ENCODE measurements around the gene SOCS1.

The SOCS1 gene

DNA sequence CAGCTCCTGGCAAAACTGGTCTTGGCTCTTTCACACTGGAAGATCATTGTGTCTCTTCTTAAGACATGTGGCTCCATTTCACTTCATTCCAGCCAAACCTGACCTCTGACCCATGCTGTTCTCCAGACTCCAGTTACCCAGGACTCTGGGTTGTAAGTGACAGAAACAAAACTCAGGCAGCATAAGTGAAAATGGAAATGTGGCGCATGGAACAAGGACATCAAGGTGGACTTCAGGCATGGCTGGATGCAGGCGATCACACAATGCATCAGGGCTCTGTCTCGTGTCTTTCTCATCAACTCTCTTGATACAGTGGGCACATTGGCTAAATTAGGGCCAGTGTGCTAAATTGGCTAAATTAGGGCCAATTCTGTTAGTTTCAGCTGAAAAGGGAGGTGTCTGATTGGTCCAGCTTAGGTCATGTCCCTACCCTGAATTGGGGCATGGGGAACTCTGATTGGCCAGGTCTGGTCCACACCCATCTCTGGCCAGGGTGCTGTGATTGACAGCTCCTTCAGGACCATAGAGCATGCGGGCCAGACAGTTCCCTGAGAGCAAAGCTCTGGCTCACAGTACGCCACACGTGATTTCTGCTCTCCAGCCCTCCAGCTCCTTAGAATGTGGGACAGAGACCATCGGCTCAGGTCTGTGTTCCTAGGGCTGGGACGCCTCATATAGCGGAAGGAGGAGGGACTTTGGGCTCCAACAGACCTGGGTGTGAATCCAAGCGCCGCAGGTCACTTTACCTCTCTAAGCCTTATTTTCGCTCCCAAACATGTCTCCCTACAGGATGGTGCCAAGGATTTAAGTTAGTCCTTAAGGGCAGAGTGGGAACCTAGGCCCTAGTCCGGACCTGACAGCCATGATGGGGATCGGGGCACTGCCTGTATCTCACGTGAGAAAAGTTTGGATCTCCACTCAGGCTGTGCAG lies 17.5 kb downstream of the SOCS1 start:
- TF ChIP-seq POLR2AphosphoS5 (IDR thresholded peaks at IDR 0.05; ENCODE audit: low read depth, low read length): no peak
- DNase-seq (ENCODE audit: insufficient read length) (no peak), FAIRE-seq (no peak)

DNA sequence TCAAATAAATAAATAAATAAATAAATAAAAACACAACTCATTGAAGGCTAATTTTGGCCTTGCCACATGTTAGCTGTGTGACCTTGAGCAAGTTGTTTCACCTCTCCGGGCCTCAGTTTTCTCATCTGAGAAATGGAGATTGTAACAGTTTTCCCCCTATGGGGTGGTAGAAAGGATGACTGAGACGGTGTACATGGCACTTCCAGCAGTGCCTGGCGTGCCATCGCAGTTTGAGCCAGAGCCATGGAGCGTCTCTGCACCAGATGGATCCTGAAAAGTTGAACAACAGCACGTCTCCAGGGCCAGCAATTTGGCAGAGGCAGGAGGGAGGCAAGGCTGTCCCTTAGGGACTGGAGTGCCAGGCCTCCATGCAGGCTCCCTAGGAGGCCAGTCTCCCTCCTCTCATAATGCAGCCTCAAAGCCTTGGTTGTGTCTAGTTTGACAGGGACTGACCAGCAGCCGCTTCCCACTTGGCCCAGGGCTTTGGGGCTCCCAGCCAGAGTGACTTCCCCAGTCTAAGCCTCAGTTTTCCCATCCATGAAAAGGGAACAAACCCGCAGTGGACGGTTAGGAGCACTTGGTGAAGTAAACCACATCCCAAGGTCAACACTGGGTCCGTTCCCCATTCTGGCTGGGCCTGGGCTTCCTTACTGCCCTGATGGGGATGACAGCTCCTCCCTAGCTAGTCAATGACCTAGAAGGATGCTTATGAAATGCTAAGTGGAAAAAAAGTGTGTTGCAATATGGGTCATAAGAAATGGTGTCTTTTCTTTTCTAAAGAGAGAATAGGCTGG lies 19.3 kb downstream of the SOCS1 start:
- TF ChIP-seq TAF1 (IDR thresholded peaks at IDR 0.05; ENCODE audit: borderline replicate concordance, low read depth, low read length) (no peak), POLR2AphosphoS5 (IDR thresholded peaks at IDR 0.05; ENCODE audit: low read depth, low read length) (no peak), POLR2A (IDR thresholded peaks at IDR 0.05; ENCODE audit: low read depth, low read length) (no peak)
- DNase-seq (ENCODE audit: insufficient read length): no peak
- no peak for FAIRE-seq

DNA sequence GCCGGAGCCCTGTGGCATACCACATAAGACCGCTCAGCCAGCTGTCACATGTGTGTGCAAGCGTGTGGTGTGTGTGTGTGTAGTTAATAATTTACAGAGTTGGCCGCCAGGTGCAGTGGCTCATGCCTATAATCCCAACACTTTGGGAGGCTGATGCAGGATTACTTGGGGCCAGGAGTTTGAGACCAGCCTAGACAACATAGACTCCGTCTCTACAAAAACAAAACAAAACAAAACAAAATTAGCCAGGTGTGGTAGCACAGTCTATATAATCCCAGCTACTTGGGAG lies 20.4 kb downstream of the SOCS1 start:
- FAIRE-seq: no peak
- DNase-seq (ENCODE audit: insufficient read length): no peak
- no peak for TF ChIP-seq TAF1 (IDR thresholded peaks at IDR 0.05; ENCODE audit: borderline replicate concordance, low read depth, low read length)

DNA sequence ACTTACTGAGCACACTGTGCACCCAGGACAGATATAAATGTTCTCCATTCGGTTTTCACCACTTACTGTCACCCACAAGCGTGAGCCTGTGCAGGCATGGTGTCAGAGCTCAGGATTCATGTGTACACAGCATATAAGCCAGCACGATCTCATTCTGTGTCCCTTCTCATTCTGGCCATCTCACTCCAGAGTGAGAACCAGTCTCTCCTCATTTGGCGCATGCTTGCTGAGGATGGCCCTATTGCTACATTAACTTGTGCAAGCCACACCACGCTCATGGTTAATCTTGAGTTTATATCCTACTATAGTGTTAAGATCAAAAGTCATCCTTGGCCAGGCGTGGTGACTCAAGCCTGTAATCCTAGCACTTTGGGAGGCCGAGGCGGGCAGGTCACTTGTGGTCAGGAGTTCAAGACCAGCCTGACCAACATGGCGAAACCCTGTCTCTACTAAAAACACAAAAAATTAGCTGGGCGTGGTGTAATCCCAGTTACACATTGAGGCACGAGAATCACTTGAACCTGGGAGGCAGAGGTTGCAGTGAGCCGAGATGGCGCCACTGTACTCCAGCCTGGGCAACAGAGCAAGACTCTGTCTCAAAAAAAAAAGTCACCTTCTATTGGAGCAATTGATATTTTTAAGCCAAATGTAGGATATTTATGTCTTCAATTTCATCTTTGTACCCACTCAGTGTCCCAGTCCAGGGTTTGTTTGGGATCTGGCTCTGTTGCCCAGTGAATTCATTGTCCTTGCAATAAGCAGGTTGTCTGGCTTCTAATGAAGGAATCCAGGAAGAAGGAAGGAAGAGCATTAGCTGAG lies 20.9 kb downstream of the SOCS1 start:
- no peak for FAIRE-seq
- TF ChIP-seq TAF1 (IDR thresholded peaks at IDR 0.05; ENCODE audit: borderline replicate concordance, low read depth, low read length) (no peak), POLR2AphosphoS5 (IDR thresholded peaks at IDR 0.05; ENCODE audit: low read depth, low read length) (no peak), POLR2A (IDR thresholded peaks at IDR 0.05; ENCODE audit: low read depth, low read length) (no peak)
- no peak for DNase-seq (ENCODE audit: insufficient read length)

DNA sequence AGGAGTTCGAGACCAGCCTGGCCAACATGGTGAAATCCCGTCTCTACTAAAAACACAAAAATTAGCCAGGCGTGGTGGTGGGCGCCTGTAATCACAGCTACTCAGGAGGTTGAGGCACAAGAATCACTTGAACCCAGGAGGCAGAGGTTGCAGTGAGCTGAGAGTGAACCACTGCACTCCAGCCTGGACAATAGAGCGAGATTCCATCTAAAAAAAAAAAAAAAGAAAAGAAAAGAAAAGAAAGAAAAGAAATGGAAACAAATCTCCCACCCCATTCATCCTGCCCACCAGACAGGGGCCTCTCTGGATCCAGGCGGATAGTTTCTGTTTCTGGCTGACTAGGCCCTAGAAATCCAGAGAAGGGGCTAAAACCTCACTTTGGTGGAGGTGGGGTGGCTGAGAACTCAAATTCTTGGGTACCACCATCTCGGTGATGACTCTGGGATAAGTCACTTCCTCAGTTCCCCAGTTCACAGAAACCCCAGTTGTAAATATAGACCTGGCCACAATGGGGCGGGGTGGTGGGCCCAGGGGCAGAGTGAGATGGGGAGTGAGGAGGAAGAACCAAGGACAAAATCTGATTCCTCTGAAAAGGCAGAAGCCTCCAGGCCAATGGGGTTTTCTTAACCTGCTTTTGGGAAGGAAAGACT lies 22.2 kb downstream of the SOCS1 start:
- DNase-seq (ENCODE audit: insufficient read length) (no peak), FAIRE-seq (no peak)
- TF ChIP-seq POLR2AphosphoS5 (IDR thresholded peaks at IDR 0.05; ENCODE audit: low read depth, low read length) (no peak), TAF1 (IDR thresholded peaks at IDR 0.05; ENCODE audit: borderline replicate concordance, low read depth, low read length) (no peak), POLR2A (IDR thresholded peaks at IDR 0.05; ENCODE audit: low read depth, low read length) (no peak)

DNA sequence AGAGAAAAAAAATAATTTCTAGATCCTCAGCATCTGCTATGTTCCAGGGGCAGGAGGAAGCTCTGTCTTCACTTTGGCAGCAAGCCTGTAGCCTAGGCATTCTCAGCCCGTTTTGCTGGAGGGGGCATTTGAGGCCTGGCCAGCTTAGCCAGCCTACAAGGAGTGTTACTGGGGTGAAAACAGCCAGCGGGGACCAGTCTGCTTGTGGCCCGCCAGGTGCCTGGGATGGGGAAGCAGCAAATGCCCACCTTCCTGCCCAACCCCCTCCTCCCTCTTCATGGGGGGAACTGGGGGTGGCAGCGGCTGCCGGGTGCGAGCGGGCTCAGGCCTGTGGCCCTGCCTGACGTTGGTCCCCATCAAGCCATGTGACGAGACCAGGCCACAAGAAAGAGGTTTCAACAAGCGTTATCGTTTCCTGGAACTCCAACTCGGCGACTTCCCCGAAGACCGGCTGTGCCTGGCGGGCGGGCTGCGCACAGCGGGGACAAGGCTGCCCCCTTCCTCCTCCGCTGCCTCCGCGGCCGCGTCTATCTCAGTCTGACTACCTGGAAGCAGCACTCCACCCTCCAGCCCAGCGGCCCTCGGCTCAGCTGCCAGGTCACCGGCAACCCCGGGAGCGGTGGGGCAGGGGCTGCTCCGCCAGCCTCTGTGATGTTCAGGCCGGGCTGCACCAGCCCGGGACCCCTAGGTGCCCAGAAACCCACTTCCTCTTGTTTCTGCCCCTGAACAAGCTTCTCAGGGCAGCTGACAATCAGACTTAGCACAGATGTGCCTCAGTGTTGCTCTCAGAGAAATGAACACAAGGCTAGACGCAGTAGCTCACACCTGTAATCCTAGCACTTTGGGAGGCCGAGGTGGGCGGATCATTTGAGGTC lies 22.9 kb downstream of the SOCS1 start:
- peak; percentile 80 for FAIRE-seq
- TF ChIP-seq POLR2AphosphoS5 (IDR thresholded peaks at IDR 0.05; ENCODE audit: low read depth, low read length): no peak
- peak; percentile 47; the same call in 1 of the 2 replicates for TF ChIP-seq POLR2A (IDR thresholded peaks at IDR 0.05; ENCODE audit: low read depth, low read length)
- DNase-seq (ENCODE audit: insufficient read length): peak; percentile 63

DNA sequence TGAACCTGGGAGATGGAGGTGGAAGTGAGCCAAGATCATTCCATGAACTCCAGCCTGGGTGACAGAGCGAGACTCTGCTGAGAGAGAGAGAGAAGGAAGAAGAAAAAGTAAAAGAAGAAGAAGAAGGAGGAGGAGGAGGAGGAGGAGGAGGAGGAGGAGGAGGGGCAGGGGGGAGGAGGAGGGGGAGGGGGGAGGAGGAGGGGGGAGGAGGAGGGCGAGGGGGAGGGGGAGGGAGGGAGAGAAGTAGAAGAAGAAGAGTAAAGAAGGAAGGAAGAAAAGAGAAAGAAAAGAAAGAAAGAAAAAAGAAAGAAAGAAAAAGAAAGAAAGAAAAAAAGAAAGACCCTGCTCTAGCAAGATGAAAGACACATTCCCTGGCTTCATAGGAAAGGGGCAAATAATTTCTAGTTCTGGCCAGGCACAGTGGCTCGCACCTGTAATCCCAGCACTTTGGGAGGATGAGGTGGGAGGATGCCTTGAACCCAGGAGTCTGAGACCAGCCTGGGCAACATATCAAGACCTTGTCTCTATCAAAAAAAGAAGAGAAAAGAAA lies 23.6 kb downstream of the SOCS1 start:
- TF ChIP-seq TAF1 (IDR thresholded peaks at IDR 0.05; ENCODE audit: borderline replicate concordance, low read depth, low read length) (no peak), POLR2AphosphoS5 (IDR thresholded peaks at IDR 0.05; ENCODE audit: low read depth, low read length) (no peak), POLR2A (IDR thresholded peaks at IDR 0.05; ENCODE audit: low read depth, low read length) (no peak)
- FAIRE-seq: no peak

DNA sequence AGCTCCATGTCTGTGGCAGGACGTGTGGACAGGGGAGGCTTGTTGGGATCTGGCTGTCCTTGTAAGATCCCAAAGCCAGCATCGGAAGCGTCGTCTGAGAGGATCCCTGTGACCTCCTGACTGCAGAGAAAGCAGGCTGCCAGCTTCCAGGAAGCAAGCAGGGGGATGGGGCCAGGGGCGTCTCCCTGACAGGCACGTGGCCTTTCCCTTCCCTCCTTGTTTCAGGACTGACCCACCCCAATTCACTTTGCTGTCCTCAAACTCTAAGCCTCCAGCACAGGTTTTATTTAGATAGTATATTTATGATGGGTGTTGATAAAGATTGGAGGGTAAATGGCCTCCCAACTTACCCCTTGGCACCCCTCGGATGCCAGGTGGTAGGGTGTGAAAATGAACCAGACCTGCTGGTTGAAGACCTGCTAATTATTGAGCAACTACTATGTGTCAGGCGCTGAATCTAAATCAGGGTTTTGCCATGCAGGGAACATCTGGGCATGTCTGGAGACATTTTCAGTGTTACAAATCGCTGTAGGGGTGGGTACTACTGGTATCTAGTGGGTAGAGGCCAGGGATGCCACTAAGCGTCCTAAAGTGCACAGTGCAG lies 24.5 kb downstream of the SOCS1 start:
- TF ChIP-seq POLR2AphosphoS5 (IDR thresholded peaks at IDR 0.05; ENCODE audit: low read depth, low read length) (no peak), TAF1 (IDR thresholded peaks at IDR 0.05; ENCODE audit: borderline replicate concordance, low read depth, low read length) (no peak), POLR2A (IDR thresholded peaks at IDR 0.05; ENCODE audit: low read depth, low read length) (no peak)
- FAIRE-seq (no peak), DNase-seq (ENCODE audit: insufficient read length) (no peak)

More for the DNA sequence above, 23.6 kb downstream of the SOCS1 start:
- DNase-seq (ENCODE audit: insufficient read length): no peak

DNA sequence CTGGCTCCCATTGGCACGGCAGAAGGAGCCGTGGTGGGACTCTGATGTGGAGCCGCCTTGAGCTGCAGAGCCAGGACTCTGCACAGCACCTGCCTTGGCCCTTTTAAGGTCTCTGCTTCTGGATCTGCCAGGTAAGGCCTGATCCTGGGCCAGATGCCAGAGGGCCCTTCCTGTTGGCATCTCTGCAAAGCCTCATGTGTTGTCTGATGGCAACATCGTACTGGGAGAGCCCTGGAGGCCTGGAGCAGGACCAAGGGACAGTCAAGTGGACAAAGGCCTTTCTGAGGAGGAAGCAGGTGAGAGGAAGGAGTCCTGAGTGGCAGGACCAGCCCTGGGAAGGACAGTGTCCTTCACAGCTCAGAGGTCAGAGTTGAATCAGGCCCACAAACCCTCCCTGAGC lies 26.1 kb downstream of the SOCS1 start:
- no peak for TF ChIP-seq POLR2A (IDR thresholded peaks at IDR 0.05; ENCODE audit: low read depth, low read length)
- TF ChIP-seq POLR2AphosphoS5 (IDR thresholded peaks at IDR 0.05; ENCODE audit: low read depth, low read length): no peak
- no peak for TF ChIP-seq TAF1 (IDR thresholded peaks at IDR 0.05; ENCODE audit: borderline replicate concordance, low read depth, low read length)
- DNase-seq (ENCODE audit: insufficient read length) (no peak), FAIRE-seq (no peak)

DNA sequence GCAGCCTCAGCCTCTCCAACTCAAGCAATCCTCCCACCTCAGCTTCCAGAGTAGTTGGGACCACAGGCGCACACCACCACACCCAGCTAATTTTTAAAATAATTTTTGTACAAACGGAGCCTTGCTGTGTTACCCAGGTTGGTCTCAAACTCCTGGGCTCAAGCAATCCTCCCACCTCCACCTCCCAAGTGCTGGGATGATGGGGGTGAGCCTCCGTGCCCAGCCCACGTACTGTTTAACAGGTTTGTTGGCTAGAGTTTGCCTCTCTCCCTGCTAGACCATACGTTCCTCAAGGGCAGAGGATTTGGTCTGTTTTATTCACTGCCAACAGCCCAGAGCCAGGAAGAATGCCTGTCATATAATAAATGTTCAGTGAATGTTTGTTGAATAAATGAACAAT lies 26.6 kb downstream of the SOCS1 start:
- no peak for FAIRE-seq

More for the DNA sequence above, 26.6 kb downstream of the SOCS1 start:
- TF ChIP-seq POLR2A (IDR thresholded peaks at IDR 0.05; ENCODE audit: low read depth, low read length): no peak
- no peak for TF ChIP-seq TAF1 (IDR thresholded peaks at IDR 0.05; ENCODE audit: borderline replicate concordance, low read depth, low read length)
- TF ChIP-seq POLR2AphosphoS5 (IDR thresholded peaks at IDR 0.05; ENCODE audit: low read depth, low read length): no peak
- DNase-seq (ENCODE audit: insufficient read length): no peak

All from GM12892 (cell line).